SK-N-SH (cell line): ENCODE measurements around the gene GRIK5. TPM values are rescaled to one million over a fixed set of nuclear protein-coding genes. Genes with fewer than 3 reads are reported as not detected.

Source experiments
- CTCF ChIA-PET: fragments of 300-600, 350-600 bp; formaldehyde crosslinking; extraction: SDS; loops from one replicate; lab custom pipeline; 2021; lab: Yijun Ruan, JAX
- POLR2A ChIA-PET: fragments of 350-600 bp; sonication (Branson Sonifier 250); formaldehyde crosslinking; extraction: SDS; loops from one replicate; lab custom pipeline; 2020; ENCODE audit warnings: antibody characterized with exemption, inconsistent platforms; lab: Yijun Ruan, JAX
- DNase-seq: peaks from one replicate; pipeline ENCODE4 v3.0.0; 2012
- H2AFZ ChIP-seq: fragments of 200-600 bp; sonication (generic); 2 replicates; pipeline ENCODE4 v1.8.1; 2016; ENCODE audit warnings: antibody characterized with exemption, mild to moderate bottlenecking, low read depth
- H3F3A ChIP-seq: fragments of 200-600 bp; sonication (generic); replicated peaks from 2 replicates; pipeline ENCODE3; 2016; ENCODE audit warnings: antibody characterized with exemption, mild to moderate bottlenecking; ENCODE audit not compliant: insufficient read depth
- H3K27ac ChIP-seq, 2 experiments: fragments of 200-500 bp in 1 of 2; fragments of 200-600 bp in 1 of 2; sonication (Bioruptor generic) in 1 of 2; sonication (generic), shearing (Covaris generic) in 1 of 2; 2 replicates each; pipeline versions ENCODE4 v1.5.1 to v1.6.1; 2014 to 2016; ENCODE audit warnings: low read depth in 2 of 2, inconsistent platforms in 1 of 2, low read length in 1 of 2, mild to moderate bottlenecking in 1 of 2, mixed read lengths in 1 of 2
- H3K27me3 ChIP-seq: fragments of 200-600 bp; sonication (generic), shearing (Covaris generic); 2 replicates; pipeline ENCODE4 v1.6.1; 2016; ENCODE audit warnings: mixed run types; ENCODE audit not compliant: insufficient read depth
- H3K36me3 ChIP-seq, 2 experiments: fragments of 200-500 bp in 1 of 2; fragments of 200-600 bp in 1 of 2; sonication (Bioruptor generic) in 1 of 2; sonication (generic) in 1 of 2; replicated peaks in 1 of 2; 2 replicates each; pipeline versions ENCODE3 to v1.5.1; 2014 to 2016; ENCODE audit warnings: low read length in 1 of 2, mild to moderate bottlenecking in 1 of 2; ENCODE audit not compliant: insufficient read depth in 2 of 2, control insufficient read depth in 1 of 2
- H3K4me1 ChIP-seq, 2 experiments: fragments of 200-500 bp in 1 of 2; fragments of 200-600 bp in 1 of 2; sonication (Bioruptor generic) in 1 of 2; sonication (generic), shearing (Covaris generic) in 1 of 2; 2 replicates each; pipeline versions ENCODE4 v1.5.1 to v1.6.1; 2014 to 2016; ENCODE audit warnings: low read depth in 1 of 2, low read length in 1 of 2, mixed run types in 1 of 2; ENCODE audit not compliant: insufficient read depth in 2 of 2, control insufficient read depth in 1 of 2
- H3K4me2 ChIP-seq: fragments of 200-600 bp; sonication (generic), shearing (Covaris generic); 2 replicates; pipeline ENCODE4 v1.6.1; 2017; ENCODE audit warnings: mixed run types
- H3K4me3 ChIP-seq, 2 experiments: fragments of 200-500 bp in 1 of 2; fragments of 200-600 bp in 1 of 2; sonication (Bioruptor generic) in 1 of 2; sonication (generic), shearing (Covaris generic) in 1 of 2; 2 replicates each; pipeline versions ENCODE4 v1.5.1 to v1.8.1; 2014 to 2016; ENCODE audit warnings: low read depth in 2 of 2, inconsistent platforms in 1 of 2, low read length in 1 of 2, mild to moderate bottlenecking in 1 of 2, mixed read lengths in 1 of 2, moderate library complexity in 1 of 2
- H3K79me2 ChIP-seq: fragments of 200-600 bp; sonication (generic); 2 replicates; pipeline ENCODE4 v1.8.1; 2017; ENCODE audit warnings: mild to moderate bottlenecking; ENCODE audit not compliant: insufficient read depth
- H3K9ac ChIP-seq: fragments of 200-600 bp; sonication (generic); 2 replicates; pipeline ENCODE4 v1.6.1; 2017; ENCODE audit warnings: mixed run types
- H3K9me2 ChIP-seq: fragments of 200-600 bp; sonication (generic); 2 replicates; pipeline ENCODE4 v1.6.1; 2017; ENCODE audit warnings: mixed run types
- H3K9me3 ChIP-seq: fragments of 200-600 bp; sonication (generic); 2 replicates; pipeline ENCODE4 v1.6.1; 2017; ENCODE audit warnings: mixed run types, mild to moderate bottlenecking, moderate library complexity
- H4K20me1 ChIP-seq: fragments of 200-600 bp; sonication (generic); 2 replicates; pipeline ENCODE4 v1.6.1; 2017; ENCODE audit warnings: mild to moderate bottlenecking, mixed run types; ENCODE audit not compliant: insufficient read depth
- CHD2 ChIP-seq: fragments of 150-350 bp; IDR thresholded peaks from 2 replicates; pipeline ENCODE4 v1.6.1; 2018; ENCODE audit warnings: low read length; ENCODE audit not compliant: partially characterized antibody
- CTCF ChIP-seq: fragments of 200-600 bp; sonication (generic); IDR thresholded peaks from 2 replicates; pipeline ENCODE4 v1.6.1; 2017; ENCODE audit warnings: antibody characterized with exemption, mild to moderate bottlenecking, moderate library complexity
- ELF1 ChIP-seq: IDR thresholded peaks from 2 replicates; pipeline ENCODE4 v1.4.0; 2012
- FOXM1 ChIP-seq: IDR thresholded peaks from 2 replicates; pipeline ENCODE4 v1.4.0; 2012; ENCODE audit warnings: low read depth, mild to moderate bottlenecking
- GABPA ChIP-seq: IDR thresholded peaks from 2 replicates; pipeline ENCODE4 v1.4.0; 2012; ENCODE audit warnings: low read depth, mild to moderate bottlenecking
- GATA2 ChIP-seq: sonication (generic); formaldehyde crosslinking; IDR thresholded peaks from 2 replicates; pipeline ENCODE4 v1.5.0; 2020; ENCODE audit warnings: mild to moderate bottlenecking, missing genetic modification reagents
- JUND ChIP-seq: IDR thresholded peaks from 2 replicates; pipeline ENCODE4 v1.4.0; 2012
- MEF2A ChIP-seq: IDR thresholded peaks from 2 replicates; pipeline ENCODE4 v1.4.0; 2012; ENCODE audit warnings: low read depth, borderline replicate concordance
- PBX3 ChIP-seq: IDR thresholded peaks from 2 replicates; pipeline ENCODE4; 2012
- RAD21 ChIP-seq: IDR thresholded peaks from 2 replicates; pipeline ENCODE4 v1.6.1; 2012; ENCODE audit warnings: mild to moderate bottlenecking, low read length
- REST ChIP-seq: IDR thresholded peaks from 2 replicates; pipeline ENCODE4 v1.6.1; 2012; ENCODE audit warnings: mild to moderate bottlenecking, low read depth, low read length, moderate library complexity
- TCF12 ChIP-seq: IDR thresholded peaks from 2 replicates; pipeline ENCODE4 v1.4.0; 2012
- TEAD4 ChIP-seq: IDR thresholded peaks from 2 replicates; pipeline ENCODE4 v1.4.0; 2012; ENCODE audit warnings: mild to moderate bottlenecking, borderline replicate concordance; ENCODE audit not compliant: insufficient read depth
- USF2 ChIP-seq: fragments of 150-350 bp; IDR thresholded peaks from 2 replicates; pipeline ENCODE4 v1.6.1; 2017; ENCODE audit warnings: antibody characterized with exemption, low read length, low read depth, borderline replicate concordance
- YY1 ChIP-seq: IDR thresholded peaks from 2 replicates; pipeline ENCODE4 v1.4.0; 2012; ENCODE audit warnings: low read depth, mild to moderate bottlenecking
- ZBTB33 ChIP-seq: IDR thresholded peaks from 2 replicates; pipeline ENCODE4 v1.4.0; 2012; ENCODE audit warnings: low read depth, borderline replicate concordance
- WGBS: methylation state at CpG from one replicate; pipeline ENCODE4 v1.1.6; 2017; ENCODE audit warnings: low lambda C conversion rate; 5-methylcytosine and 5-hydroxymethylcytosine counted together
- polyA plus RNA-seq, 3 experiments: library from polyadenylated mRNA; depleted of rRNA; stranded (reverse); fragments of >200 nt; gene quantifications; 2 replicates each; pipeline ENCODE4 v1.2.3, GENCODE V29; 2012

Gene GRIK5
- polyA plus RNA-seq, 1 of the 3 experiments (the other 2 are of a cell fraction) = 2.4 TPM

GRCh38 chr19:42018503-42019193, 51.4 kb downstream of the GRIK5 start:
- Histone ChIP-seq H3K36me3 (no peaks in the 10 kb centered on the region), H3K9me2 (no peaks in the 10 kb centered on the region), H3K4me1 (no peaks in the 10 kb centered on the region), H4K20me1 (no peaks in the 10 kb centered on the region), H2AFZ (no peak overlapping the region), H3K27me3 (no peaks in the 10 kb centered on the region), H3K79me2 (no peaks in the 10 kb centered on the region), H3K9ac (no peak overlapping the region), H3F3A (no peaks in the 10 kb centered on the region), H3K9me3 (no peaks in the 10 kb centered on the region), H3K4me3 (no peak overlapping the region), H3K4me2 (no peak overlapping the region), H3K27ac (no peak overlapping the region)
- ChIA-PET CTCF (interaction anchor here (1.6 to 3.0 kb wide), 2 partner anchors 10 to 16 kb away, joined by 11 to 16 read pairs; no protein-coding TSS in a partner anchor), POLR2A (interaction anchor here (0.6 kb wide), 1 partner anchor 55 kb away, joined by 3 read pairs; no protein-coding TSS in a partner anchor)
- WGBS = 64% methylated on average over 9 of the region's 11 CpGs
- DNase-seq = no peak
- TF ChIP-seq MEF2A (no peak), RAD21 (no peak), ELF1 (no peak)

GRCh38 chr19:42017040-42017439, 53.0 kb downstream of the GRIK5 start:
- H3K4me1 ChIP-seq = no peaks in the 10 kb centered on the region
- no peaks in the 10 kb centered on the region for H3K36me3 ChIP-seq
- no peak overlapping the region for H3K27ac ChIP-seq
- H3K4me3 ChIP-seq = no peak overlapping the region
- no peaks in the 10 kb centered on the region for H3K27me3 ChIP-seq
- H3K9ac ChIP-seq = no peak overlapping the region
- no peak for DNase-seq
- H3K79me2 ChIP-seq = no peaks in the 10 kb centered on the region
- no peaks in the 10 kb centered on the region for H3K9me2 ChIP-seq
- no peak overlapping the region for H2AFZ ChIP-seq
- no peak overlapping the region for H3K4me2 ChIP-seq
- ChIA-PET POLR2A (no interaction called here), CTCF (interaction anchor here (0.9 to 2.7 kb wide), 4 partner anchors 11 to 40 kb away, joined by 3 to 14 read pairs (median 8); no protein-coding TSS in a partner anchor)
- 62% methylated on average over 8 of the region's 8 CpGs for WGBS
- TF ChIP-seq GATA2 (CRISPR knock-in tag) (no peak), JUND (no peak), USF2 (no peak), CHD2 (no peak), FOXM1 (no peak), REST (no peak), GABPA (no peak), YY1 (no peak), CTCF (no peak), PBX3 (no peak), ZBTB33 (no peak), TCF12 (no peak), TEAD4 (no peak)
- H3K9me3 ChIP-seq = no peaks in the 10 kb centered on the region
- H3F3A ChIP-seq = no peaks in the 10 kb centered on the region
- no peaks in the 10 kb centered on the region for H4K20me1 ChIP-seq
